GDM1 (cell line): Measurements from ENCODE around the gene MVD.

Experiments
- DNase-seq: peaks from one replicate; lab custom pipeline; 2025; lab: John Stamatoyannopoulos, UW

Gene MVD

GRCh38 chr16:88655733-88656281 lies 7.1 kb downstream of the MVD start:
- DNase-seq, result no peak

GRCh38 chr16:88655053-88655732 lies 7.7 kb downstream of the MVD start:
- DNase-seq, result no peak

DNA sequence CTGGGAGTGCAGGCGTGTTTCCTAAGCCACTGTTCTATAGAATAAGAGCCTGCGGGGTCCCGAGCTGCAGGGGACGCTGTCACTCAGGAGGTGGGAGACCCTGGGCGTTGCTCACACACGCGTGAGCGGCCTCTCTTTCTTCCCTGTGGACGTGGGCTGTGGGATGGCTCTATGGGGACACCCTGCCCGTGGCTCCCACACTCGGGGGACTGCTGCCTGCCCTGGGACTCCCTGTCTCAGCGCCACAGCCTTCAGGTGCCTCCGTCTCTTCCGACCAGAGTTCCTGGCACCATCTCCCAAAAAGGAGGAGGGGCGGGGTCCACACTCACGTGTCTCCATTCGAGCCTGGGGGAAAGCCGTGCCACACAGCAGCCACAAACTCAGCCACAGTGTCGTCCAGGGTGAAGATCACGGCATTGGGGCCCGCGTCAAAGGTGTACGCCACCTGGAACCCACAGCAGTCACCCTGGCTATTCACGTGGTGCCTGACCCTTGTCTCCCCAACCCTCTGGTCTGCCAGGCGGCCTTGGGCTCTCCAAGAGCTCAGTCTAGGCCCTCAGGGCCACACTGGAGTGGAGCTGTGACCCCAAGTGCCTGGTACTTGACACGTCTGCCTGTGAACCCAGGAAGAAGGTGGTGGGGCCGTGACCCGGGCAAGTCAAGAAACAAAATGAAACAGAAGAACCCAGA lies 8.4 kb downstream of the MVD start:
- DNase-seq, result no peak

DNA sequence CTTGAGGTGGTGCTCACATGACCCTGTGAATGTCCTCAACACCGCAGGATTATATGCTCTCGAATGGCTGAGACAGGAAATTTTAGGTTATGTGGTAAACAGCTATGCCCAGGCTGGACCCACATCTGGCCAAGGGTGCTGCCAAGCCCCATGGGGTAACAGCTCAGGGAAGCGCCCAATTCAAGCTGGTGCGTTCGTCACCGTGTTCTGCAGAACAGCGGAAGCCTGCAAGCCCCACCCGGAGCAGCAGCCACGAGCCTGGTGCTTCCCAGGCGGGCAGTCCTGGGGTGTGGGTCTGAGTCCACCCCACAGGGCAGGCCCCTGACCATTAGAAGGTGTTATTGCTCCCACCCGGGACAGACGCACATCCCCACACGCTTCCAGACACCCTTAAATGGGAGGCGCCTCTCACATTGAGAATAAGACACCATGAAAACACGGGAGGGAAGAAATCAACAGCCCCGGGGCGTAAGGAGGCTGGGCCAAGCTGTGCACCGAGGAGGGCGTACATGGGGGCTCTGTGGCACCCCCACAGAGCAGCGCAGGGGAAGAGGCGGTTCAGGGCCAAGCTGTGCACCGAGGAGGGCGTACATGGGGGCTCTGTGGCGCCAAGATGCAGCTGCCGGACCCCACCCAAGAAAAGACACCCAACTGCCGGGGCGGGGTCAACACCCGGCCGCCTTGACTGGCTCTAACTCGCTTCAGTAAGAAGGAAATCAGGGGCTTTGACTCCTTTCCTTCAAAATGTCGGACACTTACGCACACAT lies 9.1 kb downstream of the MVD start:
- DNase-seq, result no peak

DNA sequence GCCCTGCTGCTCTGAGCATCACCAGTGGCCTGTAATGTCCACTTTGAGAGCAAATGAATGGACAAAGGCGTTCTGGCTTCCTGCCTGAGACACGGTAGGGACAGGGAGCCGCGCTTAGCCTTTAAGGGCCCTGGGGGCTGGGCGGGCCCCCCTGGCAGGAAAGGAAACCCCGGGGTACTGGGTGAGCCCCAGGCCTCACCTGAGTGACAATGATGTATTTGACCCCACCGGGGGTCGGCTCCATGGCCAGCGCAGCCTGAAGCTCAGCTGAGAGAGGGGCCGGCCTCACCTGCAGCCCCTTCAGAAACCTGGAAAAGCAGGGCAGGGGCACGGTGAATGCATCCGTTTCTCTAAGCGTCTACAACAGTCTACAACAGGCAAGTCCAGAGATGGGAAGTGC lies 9.8 kb downstream of the MVD start:
- no peak for DNase-seq

DNA sequence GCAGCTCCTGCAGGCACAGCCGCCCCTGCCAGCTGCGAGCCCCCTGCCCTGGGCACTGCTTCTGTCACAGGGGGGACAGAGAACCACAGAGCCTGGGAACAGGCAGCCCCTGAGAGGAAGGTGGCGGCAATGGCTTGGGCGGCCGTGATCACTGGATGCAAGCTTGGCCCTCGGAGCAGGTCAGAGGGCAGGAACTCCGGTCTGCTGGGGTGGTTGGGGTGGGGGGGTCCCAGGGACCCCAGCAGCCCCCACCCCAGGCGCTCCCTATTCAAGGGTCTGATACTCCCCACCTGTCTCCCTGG lies 10.2 kb downstream of the MVD start:
- no peak for DNase-seq

- no peak for DNase-seq
Measured at GRCh38 chr16:88651989-88652761, 10.7 kb downstream of the MVD start.

- no peak for DNase-seq
Measured at GRCh38 chr16:88651276-88651988, 11.5 kb downstream of the MVD start.

- DNase-seq, result peak; percentile 59
Measured at GRCh38 chr16:88650749-88651275, 12.1 kb downstream of the MVD start, which contains the start of gene CYBA. Gene CYBA (minus strand): TSS chr16:88651053. CDS start chr16:88651013, 40 bp downstream.

GRCh38 chr16:88649924-88650748 lies 12.8 kb downstream of the MVD start:
- no peak for DNase-seq

DNA sequence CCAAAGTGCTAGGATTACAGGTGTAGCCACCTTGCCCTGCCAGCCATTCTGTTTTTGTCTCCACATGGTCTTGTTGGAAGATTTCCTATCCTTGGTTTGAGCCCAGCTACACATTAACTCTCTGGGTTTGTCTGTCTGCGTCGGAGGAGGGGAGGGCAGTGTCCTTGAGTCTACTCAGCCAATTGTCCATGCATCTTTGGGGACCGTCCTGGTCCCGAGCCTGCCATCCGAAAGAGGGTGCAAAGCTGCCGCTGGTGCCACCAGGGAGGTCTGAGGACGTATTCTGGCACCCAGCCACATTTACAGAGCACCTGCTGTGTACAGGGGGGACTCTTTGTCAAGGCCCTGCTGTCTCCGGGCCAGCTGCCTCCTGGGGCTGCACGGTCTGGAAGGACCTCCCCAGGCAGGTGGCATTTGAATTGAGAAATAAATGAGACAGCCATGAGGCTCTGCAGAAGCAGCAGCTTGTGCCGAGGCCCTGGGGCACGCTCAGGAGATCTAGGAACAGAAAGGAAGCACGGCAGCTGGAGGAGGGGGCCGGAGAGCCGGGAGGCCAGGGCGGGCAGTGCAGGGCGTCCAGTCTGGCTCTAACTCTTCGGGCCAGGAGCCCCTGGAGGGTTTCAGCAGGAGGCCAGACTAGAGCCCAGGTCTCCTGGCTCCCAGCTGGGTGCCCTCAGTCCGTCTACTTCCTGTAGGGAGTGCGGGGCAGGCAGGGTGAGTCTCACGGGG lies 13.5 kb downstream of the MVD start:
- no peak for DNase-seq

DNA sequence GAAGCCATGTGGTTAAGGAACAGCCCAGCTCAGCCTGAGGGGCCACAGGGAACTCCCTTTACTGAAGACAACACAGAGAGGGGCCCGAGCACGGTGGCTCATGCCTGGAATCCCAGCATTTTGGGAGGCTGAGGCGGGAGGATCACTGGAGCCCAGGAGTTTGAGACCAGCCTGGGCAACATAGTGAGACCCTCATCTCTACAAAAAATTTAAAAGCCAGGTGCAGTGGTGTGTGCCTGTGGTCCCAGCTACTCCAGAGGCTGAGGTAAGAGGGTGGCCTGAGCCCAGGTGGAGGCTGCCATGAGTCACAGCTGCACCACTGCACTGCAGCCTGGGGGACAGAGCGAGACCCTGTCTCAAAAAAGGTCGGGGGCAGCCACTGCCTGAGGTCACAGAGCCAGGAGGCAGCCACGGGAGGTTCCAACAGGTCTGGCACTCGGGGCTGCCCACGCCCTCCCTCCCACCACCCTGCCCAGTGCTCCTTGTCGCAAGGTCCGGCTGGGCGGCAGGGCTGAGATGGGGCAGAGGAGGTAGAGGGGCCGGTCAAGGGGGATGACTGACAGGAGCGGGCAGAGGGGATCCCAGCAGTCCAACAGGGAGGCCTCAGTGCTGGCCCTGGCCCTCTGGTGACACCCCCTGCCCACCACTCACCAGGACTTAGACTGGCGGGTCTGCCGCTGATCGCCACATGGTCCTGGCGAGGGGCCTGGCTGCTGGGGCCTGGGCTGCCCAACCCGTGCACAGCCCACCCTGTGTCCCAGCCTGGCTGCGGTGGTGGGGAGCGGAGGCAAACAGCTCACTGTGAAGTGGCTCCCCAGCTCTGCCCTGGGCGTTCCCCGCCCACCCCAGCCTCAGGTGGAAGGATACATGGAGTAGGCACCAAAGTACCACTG lies 15.5 kb downstream of the MVD start:
- no peak for DNase-seq

- no peak for DNase-seq
Measured at GRCh38 chr16:88646345-88647034, 16.4 kb downstream of the MVD start.

GRCh38 chr16:88645941-88646340 lies 16.9 kb downstream of the MVD start:
- DNase-seq, result no peak

- no peak for DNase-seq
Measured at GRCh38 chr16:88645455-88645854, 17.4 kb downstream of the MVD start.

DNA sequence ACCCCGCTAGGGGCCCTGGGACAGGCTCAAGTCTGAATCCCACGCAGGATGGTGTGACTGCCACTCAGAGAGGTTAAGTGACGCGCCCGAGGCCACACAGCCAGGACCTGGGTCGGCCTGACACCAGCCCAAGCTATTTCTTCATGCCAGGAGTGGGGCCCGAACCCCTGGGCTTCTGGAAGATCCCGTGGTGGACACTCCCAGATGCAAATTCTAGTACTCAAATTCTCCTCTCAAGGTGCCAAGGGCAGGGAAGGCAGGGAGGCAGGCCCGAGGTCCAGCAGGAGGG lies 19.3 kb downstream of the MVD start:
- DNase-seq, result no peak

DNA sequence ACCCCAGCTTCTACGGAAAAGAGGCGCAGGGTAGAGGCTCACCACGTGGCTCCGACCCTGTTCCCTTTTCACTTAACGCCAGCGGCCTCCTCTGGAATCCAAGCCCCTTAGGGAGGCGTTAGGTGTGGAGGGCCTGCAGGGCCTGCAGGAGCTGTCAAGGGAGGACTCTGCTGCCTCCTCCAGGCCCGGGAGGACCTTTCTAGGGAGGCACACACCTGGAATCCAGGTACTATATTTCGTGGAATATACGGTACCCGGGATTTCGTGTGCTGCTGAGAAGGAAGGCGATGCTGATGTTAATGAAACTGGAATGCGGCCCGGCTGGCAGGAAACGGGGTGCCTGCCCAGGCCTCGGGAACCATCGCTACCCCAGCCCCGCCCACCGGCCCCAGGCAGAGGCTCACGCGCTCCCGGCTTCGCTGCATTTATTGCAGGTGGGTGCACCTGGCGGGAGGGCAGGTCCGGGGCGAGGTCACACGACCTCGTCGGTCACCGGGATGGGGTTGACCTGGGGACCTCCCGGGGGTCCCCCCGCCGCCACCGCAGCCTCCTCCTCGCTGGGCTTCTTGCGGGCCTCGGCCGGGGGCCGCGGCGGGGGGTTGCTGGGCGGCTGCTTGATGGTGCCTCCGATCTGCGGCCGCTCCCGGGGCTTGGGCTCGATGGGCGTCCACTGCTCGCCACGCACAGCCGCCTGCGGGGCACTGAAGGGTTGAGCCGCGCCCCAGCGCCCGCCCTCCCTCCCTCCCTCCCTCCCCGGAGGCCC lies 19.8 kb downstream of the MVD start:
- no peak for DNase-seq
